ENCODE measurements around the gene DNAJC16.

DNAJC16 gene

GRCh38 chr1:15622712-15623373 is 96.2 kb downstream of the DNAJC16 start:
- no peak for DNase-seq

GRCh38 chr1:15623435-15623834 is 96.8 kb downstream of the DNAJC16 start:
- DNase-seq = no peak

- DNase-seq = no peak
Observed at GRCh38 chr1:15624133-15624714, 97.6 kb downstream of the DNAJC16 start.

GRCh38 chr1:15625056-15625917 is 98.6 kb downstream of the DNAJC16 start:
- no peak for DNase-seq

All from stimulated activated CD4-positive, alpha-beta T cell treated with anti-CD3 and anti-CD28 coated beads, Interleukin-1b, Interleukin-23, amount 100 ng/mL, for 48 hours (primary cell).